K562 (cell line): Measurements from ENCODE around the gene PREX1. TPM values are rescaled to one million over a fixed set of nuclear protein-coding genes. Genes with fewer than 3 reads are reported as not detected.

Source experiments
- ATAC-seq: fragments of 200-7000 bp; cut with Tn5 transposase; 3 replicates; pipeline ENCODE4 v1.9.1; 2020; ENCODE audit warnings: moderate library complexity
- BruUV-seq: library from RNA; stranded (reverse); fragments of 400-500 nt; replicated peaks from 2 replicates; lab custom pipeline; 2021; lab: Mats Ljungman, UMichigan
- CTCF ChIA-PET: fragments of 300-600 bp; formaldehyde crosslinking; extraction: SDS; loops from one replicate; lab custom pipeline; 2021; ENCODE audit warnings: low intra/inter-chr PET ratio; lab: Yijun Ruan, JAX
- POLR2A ChIA-PET: fragments of 300-600, 350-650 bp; sonication (Branson Sonifier 250); formaldehyde crosslinking; extraction: SDS; loops from one replicate; lab custom pipeline; 2021; ENCODE audit warnings: antibody characterized with exemption, inconsistent platforms; lab: Yijun Ruan, JAX
- DNase-seq, 4 experiments: peaks; one replicate each; pipeline versions ENCODE4 v3.0.0 to v3.0.0-alpha.2; 2011 to 2018; ENCODE audit warnings: low spot score in 3 of 4, mixed read lengths in 3 of 4; ENCODE audit errors: extremely low read depth in 1 of 4
- FAIRE-seq: peaks from 2 replicates; lab custom pipeline; 2011; peaks lifted over from hg19 to GRCh38; lab: Jason Lieb, UNC
- H2AFZ ChIP-seq: 2 replicates; pipeline ENCODE4 v1.6.0; 2011; ENCODE audit warnings: low read depth, low read length, control low read depth, inconsistent platforms
- H3K27ac ChIP-seq: fragments of 200-600 bp; 3 replicates; pipeline ENCODE4 v1.8.0; 2011; ENCODE audit warnings: low read depth, mild to moderate bottlenecking, control low read depth, inconsistent platforms, low read length, moderate library complexity, mixed read lengths; ENCODE audit errors: extremely low read depth
- H3K27me3 ChIP-seq, 2 experiments: fragments of 300-600 bp in 1 of 2; 2 replicates in 1 of 2; 3 replicates in 1 of 2; pipeline versions ENCODE4 v1.6.0 to v1.8.0; 2011; ENCODE audit warnings: inconsistent platforms in 2 of 2, low read length in 2 of 2, mild to moderate bottlenecking in 1 of 2, mixed read lengths in 1 of 2, moderate library complexity in 1 of 2; ENCODE audit not compliant: control insufficient read depth in 2 of 2, insufficient read depth in 2 of 2
- H3K36me3 ChIP-seq: fragments of 300-600 bp; 3 replicates; pipeline ENCODE4 v1.8.0; 2011; ENCODE audit warnings: mild to moderate bottlenecking, low read length, inconsistent platforms; ENCODE audit not compliant: control insufficient read depth, insufficient read depth
- H3K4me1 ChIP-seq, 2 experiments: fragments of 200-600 bp in 1 of 2; replicated peaks in 1 of 2; 2 replicates in 1 of 2; 3 replicates in 1 of 2; pipeline versions ENCODE4 v1.5.1 to v1.8.0; 2011; ENCODE audit warnings: inconsistent platforms in 2 of 2, low read length in 2 of 2, mild to moderate bottlenecking in 1 of 2, mixed read lengths in 1 of 2, moderate library complexity in 1 of 2; ENCODE audit not compliant: control insufficient read depth in 2 of 2, insufficient read depth in 2 of 2
- H3K4me2 ChIP-seq: 2 replicates; pipeline ENCODE4 v1.6.1; 2011; ENCODE audit warnings: low read length, control low read depth, inconsistent platforms, mixed read lengths; ENCODE audit not compliant: insufficient read depth
- H3K4me3 ChIP-seq: fragments of 200-600 bp; sonication (generic), shearing (Covaris generic); 2 replicates; pipeline ENCODE4 v1.5.1; 2016; ENCODE audit warnings: control low read depth, inconsistent platforms
- H3K79me2 ChIP-seq: fragments of 200-600 bp; 3 replicates; pipeline ENCODE4 v1.8.0; 2011; ENCODE audit warnings: low read length, inconsistent platforms; ENCODE audit not compliant: control insufficient read depth, insufficient read depth
- H3K9ac ChIP-seq, 2 experiments: 2 replicates each; pipeline versions ENCODE4 v1.6.0 to v1.6.1; 2011; ENCODE audit warnings: low read depth in 2 of 2, low read length in 2 of 2, control low read depth in 1 of 2, inconsistent platforms in 1 of 2, mild to moderate bottlenecking in 1 of 2, mixed read lengths in 1 of 2; ENCODE audit not compliant: insufficient read depth in 1 of 2
- H3K9me1 ChIP-seq: one replicate; pipeline ENCODE4 v1.6.0; 2011; ENCODE audit warnings: inconsistent platforms, mild to moderate bottlenecking, low read length, moderate library complexity; ENCODE audit not compliant: control insufficient read depth, insufficient read depth
- H3K9me3 ChIP-seq: replicated peaks from 2 replicates; pipeline ENCODE4 v1.5.1; 2011; ENCODE audit warnings: low read depth, low read length, inconsistent platforms; ENCODE audit not compliant: control insufficient read depth, insufficient read depth
- H4K20me1 ChIP-seq: replicated peaks from 2 replicates; pipeline ENCODE4 v1.6.1; 2011; ENCODE audit warnings: low read length, inconsistent platforms, mixed read lengths; ENCODE audit not compliant: control insufficient read depth, insufficient read depth
- ERF ChIP-seq: fragments of 450-650 bp; formaldehyde crosslinking; IDR thresholded peaks from 2 replicates; pipeline ENCODE4 v1.4.0; 2020; ENCODE audit warnings: mild to moderate bottlenecking, mixed read lengths
- FUS ChIP-seq: fragments of 200-400 bp; formaldehyde crosslinking; optimal IDR thresholded peaks from 2 replicates; pipeline ENCODE3; 2017; ENCODE audit warnings: low read depth, low read length
- POLR3A ChIP-seq: IDR thresholded peaks from 2 replicates; pipeline ENCODE4 v1.6.1; 2011; ENCODE audit warnings: borderline replicate concordance, mild to moderate bottlenecking, moderate library complexity; ENCODE audit not compliant: insufficient read length, insufficient read depth; ENCODE audit errors: extremely low read depth
- POLR3G ChIP-seq: IDR thresholded peaks from 2 replicates; pipeline ENCODE4 v1.6.1; 2011; ENCODE audit not compliant: insufficient read length, insufficient replicate concordance; ENCODE audit errors: extremely low read depth
- RNF2 ChIP-seq: sonication (generic); IDR thresholded peaks from 2 replicates; pipeline ENCODE4 v1.6.1; 2016
- TCFL5 ChIP-seq: fragments of 250-450 bp; sonication (Bioruptor Pico); conservative IDR thresholded peaks from 2 replicates; pipeline ENCODE4 v1.6.1; 2021; ENCODE audit warnings: mild to moderate bottlenecking, moderate library complexity, matching md5 sums
- ZNF311 ChIP-seq: fragments of 250-450 bp; sonication (Bioruptor Pico); IDR thresholded peaks from 2 replicates; pipeline ENCODE4 v1.4.0; 2020; ENCODE audit warnings: mild to moderate bottlenecking, moderate library complexity
- WGBS: fragments of 100-300 bp; shearing (Covaris generic); methylation state at CpG from one replicate; pipeline ENCODE4 v1.1.6; 2016; ENCODE audit warnings: low coverage, mixed read lengths; ENCODE audit not compliant: insufficient coverage; ENCODE audit errors: missing lambda C conversion rate; 5-methylcytosine and 5-hydroxymethylcytosine counted together
- in situ Hi-C: fragments of 300-500 bp; cut with MboI; formaldehyde crosslinking; loops from 4 replicates; pipeline ENCODE4 v1.15.0; 2018; ENCODE audit warnings: inconsistent platforms, mixed read lengths
- intact Hi-C: fragments of 100-400 bp; cut with micrococcal nuclease; formaldehyde crosslinking; loops from 2 replicates; pipeline ENCODE4 v1.14.2; 2022
- polyA plus RNA-seq, 8 experiments: library from polyadenylated mRNA; depleted of rRNA in 4 of 8; stranded (reverse) in 5 of 8; unstranded in 3 of 8; fragments of >200 nt; fragmentation: Nextera tagmentation in 2 of 8; fragmentation: Illumina TruSeq in 1 of 8; extraction: Ambion mirVana in 2 of 8; extraction: Trizol in 1 of 8; gene quantifications; 2 replicates each; pipeline versions ENCODE4 v1.2.1 to v1.2.3, GENCODE V29; 2011 to 2014; ENCODE audit warnings: inconsistent platforms in 1 of 8, missing spikeins in 1 of 8
- total RNA-seq, 7 experiments: library from RNA; depleted of rRNA in 6 of 7; stranded (reverse); fragments of >200 nt in 6 of 7; fragmentation: Illumina TruSeq in 2 of 7; extraction: Trizol in 2 of 7; gene quantifications; 2 replicates each; pipeline versions ENCODE4 v1.2.1 to v1.2.3, GENCODE V29; 2011 to 2021; ENCODE audit warnings: low replicate concordance in 1 of 7
- TF ChIP-seq, protein P1 (sequence below): fragments of 450-650 bp; IDR thresholded peaks from 2 replicates; pipeline ENCODE4 v1.6.1; 2018; ENCODE audit not compliant: partially characterized antibody

The PREX1 gene
- total and polyA plus RNA-seq, 9 of the 15 experiments (the other 6 are each of a cell fraction or from before 2014, with no cell fraction given), result 0.37 to 10.4 (median 4.8) TPM

DNA sequence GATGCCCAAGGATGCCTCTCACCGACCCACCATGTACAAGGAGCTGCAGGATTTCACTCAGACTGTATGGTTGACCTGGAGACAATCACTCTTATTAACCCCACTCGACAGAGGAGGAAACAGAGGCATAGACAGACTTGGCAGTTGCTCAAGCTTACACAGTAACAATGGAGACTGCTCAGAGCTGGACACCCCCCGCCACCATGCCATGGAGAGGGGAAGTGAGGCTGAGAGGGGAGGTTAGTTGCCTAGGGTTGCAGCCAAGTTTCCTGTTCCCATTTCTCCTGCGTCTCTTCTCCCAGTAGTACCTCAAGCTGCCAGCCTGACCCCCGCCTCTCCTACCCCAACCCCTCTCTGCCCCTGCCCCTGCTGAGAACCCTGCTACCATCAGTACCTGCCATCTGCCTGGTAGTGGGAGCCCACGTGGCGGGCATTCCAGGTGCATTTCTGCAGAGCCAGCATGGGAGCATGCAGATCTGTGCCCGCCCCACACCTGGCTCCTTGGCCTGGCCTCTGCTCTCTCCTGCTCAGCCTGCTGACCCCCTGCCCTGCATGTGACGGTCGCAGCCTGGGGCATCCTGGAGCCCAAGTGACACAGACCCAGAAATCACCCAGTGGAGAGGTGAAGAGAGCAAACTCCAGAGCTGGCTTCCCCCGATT, 157.7 kb downstream of the PREX1 start:
- Histone ChIP-seq H3K9ac (no peak overlapping the region), H3K4me2 (no peak overlapping the region), H2AFZ (no peak overlapping the region), H3K27ac (no peak overlapping the region), H3K9me1 (no peaks in the 10 kb centered on the region), H3K4me3 (no peak overlapping the region), H3K79me2 (no peaks in the 10 kb centered on the region), H3K9me3 (no peaks in the 10 kb centered on the region), H4K20me1 (0 out of 2 replicates have a peak, but pooled peaks cover 2% of the 10 kb centered on the region), H3K27me3 (peaks cover 0 to 22% of the 10 kb centered on the region in 2 experiments; a peak in 2 of 5 replicates), H3K36me3 (no peaks in the 10 kb centered on the region), H3K4me1 (peaks cover 0 to 9% of the 10 kb centered on the region in 2 experiments; a peak in 2 of 5 replicates)
- FAIRE-seq (no peak), DNase-seq (no peak), ATAC-seq (no peak)
- ChIA-PET POLR2A (no interaction called here), CTCF (no interaction called here)
- 23% methylated on average over 9 of the region's 11 CpGs for WGBS
- TF ChIP-seq ZNF311 (CRISPR knock-in tag) (no peak), POLR3G (no peak), TCFL5 (CRISPR knock-in tag) (no peak), RNF2 (no peak), ERF (no peak), FUS (no peak), POLR3A (no peak)
- TF ChIP-seq, protein P1, sequence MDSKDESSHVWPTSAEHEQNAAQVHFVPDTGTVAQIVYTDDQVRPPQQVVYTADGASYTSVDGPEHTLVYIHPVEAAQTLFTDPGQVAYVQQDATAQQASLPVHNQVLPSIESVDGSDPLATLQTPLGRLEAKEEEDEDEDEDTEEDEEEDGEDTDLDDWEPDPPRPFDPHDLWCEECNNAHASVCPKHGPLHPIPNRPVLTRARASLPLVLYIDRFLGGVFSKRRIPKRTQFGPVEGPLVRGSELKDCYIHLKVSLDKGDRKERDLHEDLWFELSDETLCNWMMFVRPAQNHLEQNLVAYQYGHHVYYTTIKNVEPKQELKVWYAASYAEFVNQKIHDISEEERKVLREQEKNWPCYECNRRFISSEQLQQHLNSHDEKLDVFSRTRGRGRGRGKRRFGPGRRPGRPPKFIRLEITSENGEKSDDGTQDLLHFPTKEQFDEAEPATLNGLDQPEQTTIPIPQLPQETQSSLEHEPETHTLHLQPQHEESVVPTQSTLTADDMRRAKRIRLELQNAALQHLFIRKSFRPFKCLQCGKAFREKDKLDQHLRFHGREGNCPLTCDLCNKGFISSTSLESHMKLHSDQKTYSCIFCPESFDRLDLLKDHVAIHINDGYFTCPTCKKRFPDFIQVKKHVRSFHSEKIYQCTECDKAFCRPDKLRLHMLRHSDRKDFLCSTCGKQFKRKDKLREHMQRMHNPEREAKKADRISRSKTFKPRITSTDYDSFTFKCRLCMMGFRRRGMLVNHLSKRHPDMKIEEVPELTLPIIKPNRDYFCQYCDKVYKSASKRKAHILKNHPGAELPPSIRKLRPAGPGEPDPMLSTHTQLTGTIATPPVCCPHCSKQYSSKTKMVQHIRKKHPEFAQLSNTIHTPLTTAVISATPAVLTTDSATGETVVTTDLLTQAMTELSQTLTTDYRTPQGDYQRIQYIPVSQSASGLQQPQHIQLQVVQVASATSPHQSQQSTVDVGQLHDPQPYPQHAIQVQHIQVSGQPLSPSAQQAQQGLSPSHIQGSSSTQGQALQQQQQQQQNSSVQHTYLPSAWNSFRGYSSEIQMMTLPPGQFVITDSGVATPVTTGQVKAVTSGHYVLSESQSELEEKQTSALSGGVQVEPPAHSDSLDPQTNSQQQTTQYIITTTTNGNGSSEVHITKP, result no peak
- no TSS peak for BruUV-seq
- intact Hi-C loops, result no loop called here
- in situ Hi-C loops, result no loop called here
